Measurements from ENCODE around the gene HS3ST6.

The HS3ST6 gene

GRCh38 chr16:1890708-1891050 is 27.5 kb downstream of the HS3ST6 start:
- no peak overlapping the region for H3K4ac ChIP-seq (ENCODE audit: low read depth in 1 of 2, low read length in 2 of 2)
- H3K9me3 ChIP-seq (ENCODE audit: control insufficient read depth, low read length) = no peaks in the 10 kb centered on the region
- H3K4me3 ChIP-seq (ENCODE audit: insufficient read depth in 1 of 2, low read depth in 1 of 2, low read length in 2 of 2) = no peak overlapping the region
- H4K8ac ChIP-seq (ENCODE audit: low read length) = no peak overlapping the region
- no peak overlapping the region for H2BK15ac ChIP-seq (ENCODE audit: low read depth, poor library complexity, severe bottlenecking)
- peaks cover 19 to 54% of the 10 kb centered on the region in 2 experiments for H3K27me3 ChIP-seq (ENCODE audit: control insufficient read depth in 1 of 2, insufficient read depth in 1 of 2, low read length in 2 of 2)
- no peak overlapping the region for H3K9ac ChIP-seq (ENCODE audit: low read length)
- no peak overlapping the region for H3K23ac ChIP-seq (ENCODE audit: low read length in 2 of 2)
- no peaks in the 10 kb centered on the region for H3K79me1 ChIP-seq (replicated peaks; ENCODE audit: low read length, poor library complexity, severe bottlenecking)
- H3K27ac ChIP-seq (ENCODE audit: low read length, poor library complexity, severe bottlenecking) = no peak overlapping the region
- H2AFZ ChIP-seq (ENCODE audit: low read depth, low read length) = no peak overlapping the region
- H2AK5ac ChIP-seq (ENCODE audit: low read length, severe bottlenecking) = no peak overlapping the region
- H3K4me2 ChIP-seq (ENCODE audit: low read length, poor library complexity, severe bottlenecking) = no peak overlapping the region
- no peak overlapping the region for H4K91ac ChIP-seq (ENCODE audit: low read length)
- H2BK12ac ChIP-seq (ENCODE audit: low read length in 2 of 2) = no peak overlapping the region
- H2BK5ac ChIP-seq (ENCODE audit: low read depth, low read length, poor library complexity, severe bottlenecking) = no peak overlapping the region
- no peaks in the 10 kb centered on the region for H3K4me1 ChIP-seq (ENCODE audit: control insufficient read depth, insufficient read depth, low read depth, low read length)
- DNase-seq = no peak
- no peak overlapping the region for H3K18ac ChIP-seq (ENCODE audit: low read depth in 1 of 2, low read length in 2 of 2)
- H3K36me3 ChIP-seq (ENCODE audit: control insufficient read depth in 1 of 2, insufficient read depth in 2 of 2, low read depth in 1 of 2, low read length in 2 of 2) = no peaks in the 10 kb centered on the region
- 74% methylated on average over 4 of the region's 4 CpGs for WGBS
- no peak overlapping the region for H2BK120ac ChIP-seq (ENCODE audit: low read depth, low read length)
- no peak overlapping the region for H3K14ac ChIP-seq (ENCODE audit: low read length in 2 of 2)

GRCh38 chr16:1890024-1890707 is 28.0 kb downstream of the HS3ST6 start:
- Histone ChIP-seq H2AFZ (ENCODE audit: low read depth, low read length) (no peak overlapping the region), H3K27me3 (ENCODE audit: control insufficient read depth in 1 of 2, insufficient read depth in 1 of 2, low read length in 2 of 2) (peaks cover 19 to 55% of the 10 kb centered on the region in 2 experiments), H4K8ac (ENCODE audit: low read length) (no peak overlapping the region), H2AK5ac (ENCODE audit: low read length, severe bottlenecking) (no peak overlapping the region), H3K27ac (ENCODE audit: low read length, poor library complexity, severe bottlenecking) (no peak overlapping the region), H3K9me3 (ENCODE audit: control insufficient read depth, low read length) (no peaks in the 10 kb centered on the region), H3K36me3 (ENCODE audit: control insufficient read depth in 1 of 2, insufficient read depth in 2 of 2, low read depth in 1 of 2, low read length in 2 of 2) (no peaks in the 10 kb centered on the region), H3K14ac (ENCODE audit: low read length in 2 of 2) (no peak overlapping the region), H3K4ac (ENCODE audit: low read depth in 1 of 2, low read length in 2 of 2) (no peak overlapping the region), H4K91ac (ENCODE audit: low read length) (no peak overlapping the region), H3K79me1 (replicated peaks; ENCODE audit: low read length, poor library complexity, severe bottlenecking) (no peaks in the 10 kb centered on the region), H2BK12ac (ENCODE audit: low read length in 2 of 2) (no peak overlapping the region), H3K4me3 (ENCODE audit: insufficient read depth in 1 of 2, low read depth in 1 of 2, low read length in 2 of 2) (no peak overlapping the region), H2BK120ac (ENCODE audit: low read depth, low read length) (no peak overlapping the region), H2BK5ac (ENCODE audit: low read depth, low read length, poor library complexity, severe bottlenecking) (no peak overlapping the region), H3K4me2 (ENCODE audit: low read length, poor library complexity, severe bottlenecking) (no peak overlapping the region), H2BK15ac (ENCODE audit: low read depth, poor library complexity, severe bottlenecking) (no peak overlapping the region), H3K23ac (ENCODE audit: low read length in 2 of 2) (no peak overlapping the region), H3K9ac (ENCODE audit: low read length) (no peak overlapping the region), H3K18ac (ENCODE audit: low read depth in 1 of 2, low read length in 2 of 2) (no peak overlapping the region), H3K4me1 (ENCODE audit: control insufficient read depth, insufficient read depth, low read depth, low read length) (no peaks in the 10 kb centered on the region)
- WGBS = 89% methylated on average over 16 of the region's 16 CpGs
- DNase-seq = no peak

- H2AK5ac ChIP-seq (ENCODE audit: low read length, severe bottlenecking) = no peak overlapping the region
- H3K27me3 ChIP-seq (ENCODE audit: control insufficient read depth in 1 of 2, insufficient read depth in 1 of 2, low read length in 2 of 2) = peaks cover 14 to 57% of the 10 kb centered on the region in 2 experiments
- H2BK120ac ChIP-seq (ENCODE audit: low read depth, low read length) = no peak overlapping the region
- H3K27ac ChIP-seq (ENCODE audit: low read length, poor library complexity, severe bottlenecking) = no peak overlapping the region
- no peak overlapping the region for H2BK12ac ChIP-seq (ENCODE audit: low read length in 2 of 2)
- H2BK15ac ChIP-seq (ENCODE audit: low read depth, poor library complexity, severe bottlenecking) = no peak overlapping the region
- H3K4me3 ChIP-seq (ENCODE audit: insufficient read depth in 1 of 2, low read depth in 1 of 2, low read length in 2 of 2) = no peak overlapping the region
- no peak overlapping the region for H3K14ac ChIP-seq (ENCODE audit: low read length in 2 of 2)
- no peak overlapping the region for H4K8ac ChIP-seq (ENCODE audit: low read length)
- H3K9ac ChIP-seq (ENCODE audit: low read length) = no peak overlapping the region
- no peaks in the 10 kb centered on the region for H3K4me1 ChIP-seq (ENCODE audit: control insufficient read depth, insufficient read depth, low read depth, low read length)
- H3K36me3 ChIP-seq (ENCODE audit: control insufficient read depth in 1 of 2, insufficient read depth in 2 of 2, low read depth in 1 of 2, low read length in 2 of 2) = no peaks in the 10 kb centered on the region
- no peak overlapping the region for H3K4me2 ChIP-seq (ENCODE audit: low read length, poor library complexity, severe bottlenecking)
- no peak overlapping the region for H4K91ac ChIP-seq (ENCODE audit: low read length)
- no peaks in the 10 kb centered on the region for H3K79me1 ChIP-seq (replicated peaks; ENCODE audit: low read length, poor library complexity, severe bottlenecking)
- no peak overlapping the region for H3K18ac ChIP-seq (ENCODE audit: low read depth in 1 of 2, low read length in 2 of 2)
- DNase-seq = no peak
- 91% methylated on average over 13 of the region's 14 CpGs for WGBS
- H3K4ac ChIP-seq (ENCODE audit: low read depth in 1 of 2, low read length in 2 of 2) = no peak overlapping the region
- H2BK5ac ChIP-seq (ENCODE audit: low read depth, low read length, poor library complexity, severe bottlenecking) = no peak overlapping the region
- H3K23ac ChIP-seq (ENCODE audit: low read length in 2 of 2) = no peak overlapping the region
- H2AFZ ChIP-seq (ENCODE audit: low read depth, low read length) = no peak overlapping the region
- H3K9me3 ChIP-seq (ENCODE audit: control insufficient read depth, low read length) = no peaks in the 10 kb centered on the region
Measured at GRCh38 chr16:1887711-1888354, 30.4 kb downstream of the HS3ST6 start.

GRCh38 chr16:1884889-1885288 is 33.3 kb downstream of the HS3ST6 start:
- Histone ChIP-seq H3K27ac (ENCODE audit: low read length, poor library complexity, severe bottlenecking) (no peak overlapping the region), H3K9me3 (ENCODE audit: control insufficient read depth, low read length) (no peaks in the 10 kb centered on the region), H4K8ac (ENCODE audit: low read length) (no peak overlapping the region), H2BK120ac (ENCODE audit: low read depth, low read length) (no peak overlapping the region), H3K36me3 (ENCODE audit: control insufficient read depth in 1 of 2, insufficient read depth in 2 of 2, low read depth in 1 of 2, low read length in 2 of 2) (no peaks in the 10 kb centered on the region), H3K23ac (ENCODE audit: low read length in 2 of 2) (no peak overlapping the region), H3K4ac (ENCODE audit: low read depth in 1 of 2, low read length in 2 of 2) (no peak overlapping the region), H3K4me2 (ENCODE audit: low read length, poor library complexity, severe bottlenecking) (no peak overlapping the region), H3K9ac (ENCODE audit: low read length) (no peak overlapping the region), H2BK5ac (ENCODE audit: low read depth, low read length, poor library complexity, severe bottlenecking) (no peak overlapping the region), H3K79me1 (replicated peaks; ENCODE audit: low read length, poor library complexity, severe bottlenecking) (no peaks in the 10 kb centered on the region), H2BK12ac (ENCODE audit: low read length in 2 of 2) (no peak overlapping the region), H3K4me1 (ENCODE audit: control insufficient read depth, insufficient read depth, low read depth, low read length) (no peaks in the 10 kb centered on the region), H2BK15ac (ENCODE audit: low read depth, poor library complexity, severe bottlenecking) (no peak overlapping the region), H2AFZ (ENCODE audit: low read depth, low read length) (no peak overlapping the region), H3K14ac (ENCODE audit: low read length in 2 of 2) (no peak overlapping the region), H4K91ac (ENCODE audit: low read length) (no peak overlapping the region), H3K18ac (ENCODE audit: low read depth in 1 of 2, low read length in 2 of 2) (no peak overlapping the region), H2AK5ac (ENCODE audit: low read length, severe bottlenecking) (no peak overlapping the region), H3K4me3 (ENCODE audit: insufficient read depth in 1 of 2, low read depth in 1 of 2, low read length in 2 of 2) (no peak overlapping the region), H3K27me3 (ENCODE audit: control insufficient read depth in 1 of 2, insufficient read depth in 1 of 2, low read length in 2 of 2) (peaks cover 1 to 48% of the 10 kb centered on the region in 2 experiments)
- 72% methylated on average over 5 of the region's 5 CpGs for WGBS
- DNase-seq = no peak
